Measurements from ENCODE around the gene KIAA1671. TPM values are rescaled to one million over a fixed set of nuclear protein-coding genes. Genes with fewer than 3 reads are reported as not detected.
A peak's percentile ranks its signal among the peaks of the same experiment; 100 is the strongest.

Gene KIAA1671
- total and polyA plus RNA-seq, 2 of the 13 experiments (the other 11 are each of a cell fraction or from before 2014, with no cell fraction given) = 13.5 to 13.6 TPM

GRCh38 chr22:25085930-25086901 is 133.7 kb downstream of the KIAA1671 start (continued):
- 0 out of 2 replicates have a peak, but pooled peaks have one; percentile 19 for TF ChIP-seq KMT2A (CRISPR knock-in tag; IDR thresholded peaks at IDR 0.05)
- 0 out of 2 replicates have a peak, but pooled peaks have one; percentile 28 for TF ChIP-seq IRF2 (CRISPR knock-in tag; IDR thresholded peaks at IDR 0.05)
- no peak for TF ChIP-seq SOX13 (IDR thresholded peaks at IDR 0.05)
- TF ChIP-seq SOX13 (CRISPR knock-in tag; conservative IDR thresholded peaks at IDR 0.05 in 1 of 2, IDR thresholded peaks at IDR 0.05 in 1 of 2) = peak in 1 of 2 experiments; percentile 60; a peak in 1 of 4 replicates
- no peak for TF ChIP-seq SOX6 (IDR thresholded peaks at IDR 0.05)
- peak; percentile 71 for TF ChIP-seq SOX6 (CRISPR knock-in tag; IDR thresholded peaks at IDR 0.05)
- TF ChIP-seq ZBTB26 (CRISPR knock-in tag; IDR thresholded peaks at IDR 0.05; ENCODE audit: borderline replicate concordance) = no peak
- peak; percentile 93 for TF ChIP-seq USF2 (IDR thresholded peaks at IDR 0.05; ENCODE audit: low read depth, low read length)
- TF ChIP-seq USF2 (CRISPR knock-in tag; IDR thresholded peaks at IDR 0.05; ENCODE audit: borderline replicate concordance) = peak; percentile 62; the same call in 1 of the 2 replicates
- peak; percentile 28; the same call in 1 of the 2 replicates for TF ChIP-seq BCL6 (CRISPR knock-in tag; IDR thresholded peaks at IDR 0.05)
- TF ChIP-seq PAXIP1 (CRISPR knock-in tag; conservative IDR thresholded peaks at IDR 0.05) = peak; percentile 61
- TF ChIP-seq TAF1 (CRISPR knock-in tag; IDR thresholded peaks at IDR 0.05) = no peak
- peak in 1 of 2 experiments; percentile 35; a peak in 1 of 4 replicates for TF ChIP-seq EP300 (IDR thresholded peaks at IDR 0.05; ENCODE audit: low read depth in 2 of 2, low read length in 2 of 2)
- no peak for TF ChIP-seq EP300 (CRISPR knock-in tag; IDR thresholded peaks at IDR 0.05; ENCODE audit: borderline replicate concordance)
- no peak for TF ChIP-seq MEIS1 (CRISPR knock-in tag; IDR thresholded peaks at IDR 0.05; ENCODE audit: borderline replicate concordance)
- TF ChIP-seq SOX5 (CRISPR knock-in tag; IDR thresholded peaks at IDR 0.05; ENCODE audit: borderline replicate concordance) = peak; percentile 66; the same call in 1 of the 2 replicates
- TF ChIP-seq TCF7 (IDR thresholded peaks at IDR 0.05; ENCODE audit: low read depth) = no peak
- no peak for TF ChIP-seq ZNF724P (CRISPR knock-in tag; IDR thresholded peaks at IDR 0.05; ENCODE audit: borderline replicate concordance)
- TF ChIP-seq ZNF3 (CRISPR knock-in tag; IDR thresholded peaks at IDR 0.05) = 0 out of 2 replicates have a peak, but pooled peaks have one; percentile 45
- TF ChIP-seq HDAC2 (CRISPR knock-in tag; IDR thresholded peaks at IDR 0.05) = peak; percentile 15
- 0 out of 2 replicates have a peak, but pooled peaks have one; percentile 38 for TF ChIP-seq GATAD2A (CRISPR knock-in tag; IDR thresholded peaks at IDR 0.05)
- no peak for TF ChIP-seq ATF7 (IDR thresholded peaks at IDR 0.05)
- no peak for TF ChIP-seq ATF7 (CRISPR knock-in tag; IDR thresholded peaks at IDR 0.05)
- TF ChIP-seq KDM5B (CRISPR knock-in tag; IDR thresholded peaks at IDR 0.05; ENCODE audit: borderline replicate concordance) = no peak
